GM18520 (cell line): Measurements from ENCODE around the gene NCOA4.
"Not testable (repeated sequence)": the region's sequence is repeated elsewhere in the genome, so short reads cannot be mapped to it uniquely, and the experiment has no call there.

Experiments used
- ATAC-seq: cut with Tn5 transposase; IDR thresholded peaks from one replicate; pipeline ENCODE4 v1.9.1; 2021; ENCODE audit not compliant: unreplicated experiment

NCOA4 gene

DNA sequence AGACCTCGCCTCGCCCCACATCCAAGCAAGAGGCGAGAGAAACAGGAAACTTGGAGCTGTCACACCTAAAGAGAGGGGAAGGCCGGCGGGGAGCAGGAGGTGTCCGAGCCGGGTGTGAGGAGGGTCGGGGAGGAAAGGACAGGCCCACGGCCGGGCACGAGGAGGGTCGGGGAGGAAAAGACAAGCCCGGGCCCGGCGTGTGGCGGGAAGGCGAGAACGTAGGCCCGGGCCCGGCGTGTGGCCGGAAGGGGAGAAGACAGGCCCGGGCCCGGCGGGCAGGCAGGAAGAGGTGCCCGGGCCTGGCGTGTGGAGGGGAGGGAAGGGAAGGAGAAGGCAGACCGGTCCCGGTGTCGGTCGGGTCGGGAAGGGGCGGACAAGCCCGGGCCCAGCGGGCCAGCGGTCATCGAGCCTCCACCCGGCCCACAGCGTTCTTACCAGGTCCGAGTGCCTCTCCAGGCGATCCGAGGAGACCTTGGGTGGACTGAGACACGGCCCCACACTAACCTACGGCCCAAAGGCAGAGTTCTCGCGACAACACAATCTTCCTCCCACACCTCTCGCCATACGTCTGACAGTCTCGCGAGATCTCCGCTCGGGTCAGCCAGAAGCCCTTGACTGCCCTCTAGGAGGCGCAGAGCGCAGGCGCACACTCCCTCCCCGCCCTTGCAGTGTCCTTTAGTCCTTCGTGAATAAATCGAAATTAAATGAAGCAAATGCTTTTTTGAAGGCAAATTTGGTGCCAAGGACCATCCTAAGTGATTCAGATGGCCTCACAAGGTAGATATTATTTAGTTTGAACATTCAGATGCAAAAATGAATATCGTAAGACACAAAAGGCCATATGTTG, at the start of gene NCOA4:
Gene NCOA4, minus strand, starts transcription at position 533 of the 847 bp plus-strand sequence. CDS start 13,943 bp downstream, outside the sequence.
- peak; percentile 91 for ATAC-seq

GRCh38 chr10:46079831-46080585, 49.6 kb upstream of the NCOA4 start:
- no peak for ATAC-seq

GRCh38 chr10:46077731-46078413, 47.4 kb upstream of the NCOA4 start:
- ATAC-seq, result no peak

DNA sequence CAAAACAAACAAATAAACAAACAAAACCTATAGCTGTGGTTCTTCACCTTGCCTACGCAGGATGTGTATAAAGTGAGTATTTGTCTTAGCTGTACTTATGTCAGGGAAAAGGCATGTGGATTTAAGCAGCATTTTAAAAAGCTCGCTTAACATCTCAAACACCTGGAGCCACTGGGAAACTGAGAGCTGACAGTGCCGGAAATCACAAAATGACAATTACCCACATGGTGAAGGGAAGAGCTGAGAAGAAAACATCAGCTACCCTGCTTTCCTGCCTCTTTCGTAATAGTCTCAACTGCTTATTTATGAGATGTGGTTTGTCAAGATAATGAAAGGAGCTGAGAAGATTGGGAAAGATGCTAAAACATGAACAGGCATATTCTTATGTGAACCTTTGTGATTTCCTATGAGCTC, 46.7 kb upstream of the NCOA4 start:
- ATAC-seq, result no peak

GRCh38 chr10:46075869-46076268, 45.4 kb upstream of the NCOA4 start:
- ATAC-seq, result no peak

GRCh38 chr10:46074196-46074946, 43.9 kb upstream of the NCOA4 start:
- no peak for ATAC-seq

- ATAC-seq, result no peak
These were observed 43.1 kb upstream of the NCOA4 start for GRCh38 chr10:46073564-46073963.

GRCh38 chr10:46070749-46071148, 40.3 kb upstream of the NCOA4 start:
- ATAC-seq, result no peak

GRCh38 chr10:46069771-46070463, 39.5 kb upstream of the NCOA4 start:
- no peak for ATAC-seq

GRCh38 chr10:46068905-46069304, 38.5 kb upstream of the NCOA4 start:
- no peak for ATAC-seq

DNA sequence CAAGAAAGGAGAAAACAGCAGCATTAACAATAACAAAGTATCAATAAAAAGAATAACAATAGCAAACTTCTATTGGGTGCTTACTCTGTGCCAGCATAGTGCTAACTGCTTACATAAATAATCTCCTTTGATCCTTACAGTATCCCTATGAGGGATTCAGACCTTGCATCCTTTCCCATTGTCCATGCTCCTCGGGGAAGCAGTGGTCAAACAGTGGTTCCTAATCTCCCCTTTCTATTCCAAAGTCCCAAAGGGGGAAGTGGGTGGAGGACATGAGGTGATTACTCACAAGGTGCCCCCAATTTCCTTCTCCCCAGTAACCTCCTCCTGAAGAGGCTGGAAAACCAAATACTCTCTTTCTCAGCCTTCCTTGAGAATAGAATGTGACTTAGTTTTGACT, 37.7 kb upstream of the NCOA4 start:
- no peak for ATAC-seq

DNA sequence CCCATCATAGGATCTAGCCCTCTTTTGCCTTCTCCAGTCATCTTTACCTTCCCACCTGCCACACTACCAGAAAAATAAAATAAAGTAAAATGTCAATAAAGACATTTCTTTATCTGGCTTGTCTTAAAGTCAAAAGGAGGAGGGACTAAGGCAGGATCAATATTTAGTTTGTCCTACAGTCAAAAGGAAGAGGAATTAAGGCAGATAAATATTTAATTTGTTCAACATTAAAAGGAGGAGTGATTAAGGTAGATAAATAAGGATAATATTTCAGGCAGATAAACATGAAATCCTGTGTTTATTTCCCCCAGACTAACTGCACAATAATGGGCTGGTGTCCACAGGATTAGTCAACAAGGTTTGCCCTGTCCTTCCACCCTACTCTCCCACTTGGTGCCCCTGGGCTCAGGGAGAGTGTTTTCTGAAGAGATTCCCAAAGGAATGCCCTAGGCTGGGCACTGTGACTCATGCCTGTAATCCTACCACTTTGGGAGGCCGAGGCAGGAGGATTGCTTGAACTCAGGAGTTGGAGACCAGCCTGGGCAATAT, 33.9 kb upstream of the NCOA4 start:
- ATAC-seq, result no peak

DNA sequence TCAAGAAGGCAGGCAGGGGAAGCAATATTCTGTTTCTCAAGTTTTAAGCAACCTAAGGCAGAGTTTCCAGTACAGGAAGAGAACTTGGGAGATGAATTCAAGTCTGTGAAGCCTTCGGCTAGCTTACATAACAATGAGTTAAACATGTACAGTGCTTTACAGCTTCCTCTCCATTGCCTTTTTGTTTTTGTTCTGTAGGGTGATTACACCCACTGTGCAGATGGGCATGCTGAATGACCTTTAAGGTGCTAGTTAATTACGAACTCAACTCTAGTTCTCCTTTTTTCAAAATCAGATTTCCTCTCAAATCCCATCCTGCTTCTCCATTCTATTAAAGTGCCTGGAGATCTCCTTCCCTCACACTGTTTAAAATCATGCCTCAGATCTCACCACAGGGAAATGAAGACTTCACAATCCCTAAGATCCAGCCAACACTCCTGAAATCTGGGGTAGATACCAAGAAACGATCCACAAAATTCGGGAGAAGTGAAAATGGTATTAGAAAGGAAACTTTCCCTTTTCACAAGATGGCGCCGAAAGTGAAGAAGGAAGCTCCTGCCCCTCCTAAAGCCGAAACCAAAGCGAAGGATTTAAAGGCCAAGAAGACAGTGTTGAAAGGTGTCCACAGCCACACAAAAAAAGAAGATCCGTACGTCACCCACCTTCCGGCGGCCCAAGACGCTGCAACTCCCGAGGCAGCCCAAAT, 32.5 kb upstream of the NCOA4 start:
- no peak for ATAC-seq

DNA sequence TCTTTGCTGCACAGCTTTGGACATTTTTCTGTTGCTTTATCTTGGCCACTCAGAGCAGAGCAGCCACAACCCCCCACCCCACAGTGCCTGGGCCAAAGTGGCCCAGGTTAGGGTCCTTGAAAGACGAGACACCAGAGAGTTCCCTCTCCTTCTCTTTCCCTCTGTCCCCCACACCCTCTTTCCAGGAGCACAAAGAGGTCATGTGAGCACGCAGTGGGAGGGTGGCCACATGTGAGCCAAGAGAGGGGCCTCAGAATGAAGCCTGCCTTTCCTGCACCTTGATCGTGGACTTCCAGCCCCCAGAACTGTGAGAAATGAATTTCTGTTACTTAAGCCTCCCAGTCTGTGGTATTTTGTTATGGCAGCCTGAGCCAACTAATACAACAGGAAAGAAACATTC, 30.3 kb upstream of the NCOA4 start:
- no peak for ATAC-seq

- not testable (repeated sequence) for ATAC-seq
These were observed 27.5 kb upstream of the NCOA4 start for GRCh38 chr10:46057927-46058326.

DNA sequence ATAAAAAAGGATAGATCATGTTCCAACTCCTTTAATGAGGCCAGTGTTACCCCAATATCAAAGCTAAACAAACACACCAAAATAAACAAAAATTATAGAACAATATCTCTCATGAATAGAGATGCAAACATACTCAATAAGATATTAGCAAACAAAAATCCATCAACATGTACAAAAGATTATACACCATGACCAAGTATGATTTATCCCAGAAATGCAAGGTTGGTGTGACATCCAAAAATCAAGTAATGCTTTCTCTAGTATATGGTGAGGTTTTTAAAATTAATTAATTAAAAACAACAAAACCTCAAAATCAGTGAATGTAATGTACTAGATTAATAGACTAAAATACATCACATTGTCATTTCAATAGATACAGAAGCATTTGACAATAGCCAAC, 26.6 kb upstream of the NCOA4 start:
- ATAC-seq, result no peak

DNA sequence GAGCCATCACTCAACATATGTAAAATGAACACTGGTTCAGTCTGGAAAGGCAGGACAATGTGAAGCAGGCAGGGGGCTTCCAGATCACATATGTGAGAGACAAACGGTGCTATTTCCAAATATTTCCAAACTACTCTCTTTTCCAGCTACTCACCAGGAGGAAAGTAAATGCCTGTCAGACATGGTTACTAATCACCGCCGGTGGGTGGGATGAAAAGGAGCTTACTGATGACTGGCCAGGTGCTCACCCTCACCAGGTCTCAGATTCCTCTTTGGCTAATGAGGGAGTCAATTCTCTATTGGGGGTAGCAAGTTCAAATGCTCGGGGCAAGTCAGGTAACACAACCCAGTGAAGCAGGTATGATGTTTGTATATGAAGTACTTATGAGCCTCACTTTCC, 25.3 kb upstream of the NCOA4 start:
- no peak for ATAC-seq

DNA sequence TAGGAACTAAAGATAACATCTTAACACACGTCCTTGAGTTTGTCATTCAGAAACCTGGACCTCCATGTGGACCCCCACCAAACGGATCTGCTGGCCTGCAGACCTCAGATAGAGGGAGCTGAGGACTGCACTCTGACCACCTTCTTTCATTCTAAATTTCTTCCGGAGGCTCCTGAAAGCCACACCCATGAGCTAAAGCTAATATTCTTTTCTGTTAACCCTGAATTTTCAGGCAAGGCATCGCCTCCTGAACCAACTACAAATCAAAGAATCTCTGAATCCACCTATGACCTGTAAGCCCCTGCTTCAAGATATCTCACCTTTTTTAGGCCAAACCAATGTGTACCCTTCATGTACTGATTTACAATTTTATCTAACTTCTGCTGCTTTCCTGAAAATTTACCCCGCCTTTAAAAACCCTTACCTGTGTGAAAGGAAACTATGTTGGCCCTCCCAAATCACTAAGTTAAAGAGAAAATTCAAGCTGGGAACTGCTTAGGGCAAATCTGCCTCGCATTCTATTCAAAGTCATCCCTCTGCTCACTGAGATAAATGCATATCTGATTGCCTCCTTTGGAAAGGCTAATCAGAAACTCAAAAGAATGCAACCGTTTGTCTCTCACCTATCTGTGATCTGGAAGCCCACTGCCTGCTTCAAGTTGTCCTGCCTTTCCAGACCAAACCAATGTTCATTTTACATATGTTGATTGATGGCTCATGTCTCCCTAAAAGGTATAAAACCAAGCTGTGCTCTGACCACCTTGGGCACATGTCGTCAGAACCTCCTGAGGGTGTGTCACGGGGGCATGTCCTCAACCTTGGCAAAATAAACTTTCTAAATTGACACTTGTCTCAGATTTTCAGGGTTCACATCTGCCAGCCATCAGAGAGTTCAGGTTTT, 23.4 kb upstream of the NCOA4 start:
- no peak for ATAC-seq
